SU-DHL-6 (cell line): ENCODE measurements around the gene SNAPC2.

Source experiments
- EZH2phosphoT487 ChIP-seq: fragments of 200-600 bp; sonication (generic), shearing (Covaris generic); conservative IDR thresholded peaks from 2 replicates; pipeline ENCODE4 v1.6.1; 2018; ENCODE audit warnings: mild to moderate bottlenecking, antibody characterized with exemption, low read length, moderate library complexity, mixed read lengths
- TF ChIP-seq, protein P1 (sequence below): fragments of 200-600 bp; sonication (generic); IDR thresholded peaks from one replicate; pipeline ENCODE4 v1.5.1; 2017; ENCODE audit warnings: antibody characterized with exemption, mild to moderate bottlenecking, low read length, moderate library complexity; ENCODE audit not compliant: insufficient read depth, poor library complexity, severe bottlenecking

DNA sequence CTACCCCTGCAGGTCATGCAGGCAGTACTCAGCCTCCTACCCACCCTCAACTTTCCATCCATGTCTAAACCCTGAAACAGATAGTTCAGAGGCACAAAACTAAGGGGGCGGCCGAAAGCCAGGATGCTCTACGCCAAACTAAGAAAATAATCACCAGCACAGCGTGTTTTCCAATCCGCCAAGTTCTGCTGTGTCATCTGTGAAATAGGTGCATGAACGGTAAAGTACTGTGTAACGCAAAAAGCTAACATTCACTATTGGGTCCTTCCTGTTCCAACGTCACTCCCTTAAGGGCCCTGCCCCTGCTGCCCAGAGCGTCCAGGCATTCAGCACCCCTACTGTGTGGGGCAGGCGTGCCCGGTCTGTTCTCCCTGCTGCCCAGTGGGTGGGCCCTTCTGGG is 35.6 kb downstream of the SNAPC2 start:
- TF ChIP-seq, protein P1, sequence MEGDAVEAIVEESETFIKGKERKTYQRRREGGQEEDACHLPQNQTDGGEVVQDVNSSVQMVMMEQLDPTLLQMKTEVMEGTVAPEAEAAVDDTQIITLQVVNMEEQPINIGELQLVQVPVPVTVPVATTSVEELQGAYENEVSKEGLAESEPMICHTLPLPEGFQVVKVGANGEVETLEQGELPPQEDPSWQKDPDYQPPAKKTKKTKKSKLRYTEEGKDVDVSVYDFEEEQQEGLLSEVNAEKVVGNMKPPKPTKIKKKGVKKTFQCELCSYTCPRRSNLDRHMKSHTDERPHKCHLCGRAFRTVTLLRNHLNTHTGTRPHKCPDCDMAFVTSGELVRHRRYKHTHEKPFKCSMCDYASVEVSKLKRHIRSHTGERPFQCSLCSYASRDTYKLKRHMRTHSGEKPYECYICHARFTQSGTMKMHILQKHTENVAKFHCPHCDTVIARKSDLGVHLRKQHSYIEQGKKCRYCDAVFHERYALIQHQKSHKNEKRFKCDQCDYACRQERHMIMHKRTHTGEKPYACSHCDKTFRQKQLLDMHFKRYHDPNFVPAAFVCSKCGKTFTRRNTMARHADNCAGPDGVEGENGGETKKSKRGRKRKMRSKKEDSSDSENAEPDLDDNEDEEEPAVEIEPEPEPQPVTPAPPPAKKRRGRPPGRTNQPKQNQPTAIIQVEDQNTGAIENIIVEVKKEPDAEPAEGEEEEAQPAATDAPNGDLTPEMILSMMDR = no peak
- TF ChIP-seq EZH2phosphoT487 = no peak
